Body of pancreas (tissue), 4 donors: Measurements from ENCODE around the gene WDR38.

Source experiments
- POLR2A ChIP-seq, 3 donors: fragments of 450-650 bp; IDR thresholded peaks; one replicate each; pipeline ENCODE4 v1.6.1; 2016; ENCODE audit warnings: antibody characterized with exemption in 3 of 3, mild to moderate bottlenecking in 2 of 3
- TF ChIP-seq, protein P1 (sequence below), 7 experiments: fragments of 450-650 bp in 4 of 7; fragments of 200-600 bp in 3 of 7; sonication (generic) in 3 of 7; IDR thresholded peaks; one replicate each; pipeline ENCODE4 v1.5.1; 2016 to 2019; ENCODE audit warnings: antibody characterized with exemption in 7 of 7

DNA sequence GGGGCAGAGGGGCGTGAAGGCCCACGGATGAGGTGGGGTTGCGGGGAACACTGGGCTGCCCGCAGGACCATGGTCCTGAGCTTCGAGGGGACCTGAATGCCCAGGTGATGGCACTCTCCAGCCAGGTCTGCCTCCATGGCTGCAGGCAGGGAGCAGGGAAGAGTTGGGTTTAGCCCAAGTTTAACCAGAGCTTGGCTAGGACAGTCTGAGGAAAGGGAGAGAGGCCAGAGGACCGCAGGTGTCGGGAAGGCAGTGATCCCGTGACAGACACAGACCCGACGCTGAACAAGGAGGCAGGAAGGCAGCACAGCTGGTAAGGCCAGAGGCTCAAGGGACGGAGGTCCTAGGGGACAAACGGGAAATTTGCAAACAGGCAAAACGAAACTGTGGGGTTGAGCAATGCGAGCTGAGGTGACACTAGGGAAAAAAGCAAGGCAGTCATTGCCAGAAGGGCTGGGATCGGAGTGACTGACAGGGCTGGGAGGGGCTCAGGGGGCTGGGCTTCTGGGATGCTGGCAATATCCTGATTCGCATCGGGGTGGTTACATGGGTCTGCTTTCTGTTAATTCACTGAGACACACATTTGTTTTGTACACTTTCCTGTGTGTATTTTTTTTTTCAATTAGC is 33.7 kb downstream of the WDR38 start:
- TF ChIP-seq, protein P1, sequence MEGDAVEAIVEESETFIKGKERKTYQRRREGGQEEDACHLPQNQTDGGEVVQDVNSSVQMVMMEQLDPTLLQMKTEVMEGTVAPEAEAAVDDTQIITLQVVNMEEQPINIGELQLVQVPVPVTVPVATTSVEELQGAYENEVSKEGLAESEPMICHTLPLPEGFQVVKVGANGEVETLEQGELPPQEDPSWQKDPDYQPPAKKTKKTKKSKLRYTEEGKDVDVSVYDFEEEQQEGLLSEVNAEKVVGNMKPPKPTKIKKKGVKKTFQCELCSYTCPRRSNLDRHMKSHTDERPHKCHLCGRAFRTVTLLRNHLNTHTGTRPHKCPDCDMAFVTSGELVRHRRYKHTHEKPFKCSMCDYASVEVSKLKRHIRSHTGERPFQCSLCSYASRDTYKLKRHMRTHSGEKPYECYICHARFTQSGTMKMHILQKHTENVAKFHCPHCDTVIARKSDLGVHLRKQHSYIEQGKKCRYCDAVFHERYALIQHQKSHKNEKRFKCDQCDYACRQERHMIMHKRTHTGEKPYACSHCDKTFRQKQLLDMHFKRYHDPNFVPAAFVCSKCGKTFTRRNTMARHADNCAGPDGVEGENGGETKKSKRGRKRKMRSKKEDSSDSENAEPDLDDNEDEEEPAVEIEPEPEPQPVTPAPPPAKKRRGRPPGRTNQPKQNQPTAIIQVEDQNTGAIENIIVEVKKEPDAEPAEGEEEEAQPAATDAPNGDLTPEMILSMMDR (IDR thresholded peaks at IDR 0.05): no peak
- TF ChIP-seq POLR2A (IDR thresholded peaks at IDR 0.05): no peak
